Activated naive CD4-positive, alpha-beta T cell treated with anti-CD3 and anti-CD28 coated beads for 36 hours (primary cell): Measurements from ENCODE around the gene ATP8B3. TPM values are rescaled to one million over a fixed set of nuclear protein-coding genes. Genes with fewer than 3 reads are reported as not detected.

Experiments used
- CTCF ChIA-PET: fragments of 350-600 bp; sonication (Branson Sonifier 250); formaldehyde crosslinking; loops from one replicate; lab custom pipeline; 2021; ENCODE audit warnings: antibody characterized with exemption; lab: Charles Lee
- DNase-seq: peaks from one replicate; pipeline ENCODE4 v3.0.0-alpha.2; 2020
- H3K27ac Mint-ChIP-seq: one replicate; pipeline ENCODE4 v1.8.0; 2021; ENCODE audit warnings: mild to moderate bottlenecking, mixed read lengths
- H3K27me3 Mint-ChIP-seq: one replicate; pipeline ENCODE4 v1.8.0; 2021; ENCODE audit warnings: low read depth, mixed read lengths
- H3K36me3 Mint-ChIP-seq: one replicate; pipeline ENCODE4 v1.8.0; 2021; ENCODE audit warnings: low read depth, mixed read lengths
- H3K4me1 Mint-ChIP-seq: one replicate; pipeline ENCODE4 v1.8.0; 2021; ENCODE audit warnings: low read depth, mixed read lengths
- H3K4me3 Mint-ChIP-seq: one replicate; pipeline ENCODE4 v1.8.0; 2021; ENCODE audit warnings: mild to moderate bottlenecking, moderate library complexity, mixed read lengths
- H3K9me3 Mint-ChIP-seq: one replicate; pipeline ENCODE4 v1.8.0; 2021; ENCODE audit warnings: mixed read lengths
- intact Hi-C: fragments of 100-400 bp; cut with micrococcal nuclease; formaldehyde crosslinking; loops from one replicate; pipeline ENCODE4 v1.15.1; 2023
- total RNA-seq, 2 experiments: library from RNA; stranded (reverse); gene quantifications; one replicate each; pipeline ENCODE4 v1.2.3, GENCODE V29; 2021

ATP8B3 gene
- total RNA-seq, 2 experiments from 2014 or later = 6.1 to 8.4 TPM

GRCh38 chr19:1849132-1849474 lies 37.0 kb upstream of the ATP8B3 start:
- H3K27ac Mint-ChIP-seq = peak overlapping the region; percentile 84
- peak overlapping the region; percentile 64 for H3K4me3 Mint-ChIP-seq
- intact Hi-C loops = no loop called here
- H3K4me1 Mint-ChIP-seq = peaks cover 62% of the 10 kb centered on the region
- CTCF ChIA-PET = interaction anchor here (0.7 to 2.2 kb wide), 4 partner anchors 9 to 23 kb away, joined by 3 to 15 read pairs (median 6); no protein-coding TSS in a partner anchor
- H3K27me3 Mint-ChIP-seq = no peaks in the 10 kb centered on the region
- no peaks in the 10 kb centered on the region for H3K9me3 Mint-ChIP-seq
- no peak for DNase-seq
- H3K36me3 Mint-ChIP-seq = peaks cover 7% of the 10 kb centered on the region

DNA sequence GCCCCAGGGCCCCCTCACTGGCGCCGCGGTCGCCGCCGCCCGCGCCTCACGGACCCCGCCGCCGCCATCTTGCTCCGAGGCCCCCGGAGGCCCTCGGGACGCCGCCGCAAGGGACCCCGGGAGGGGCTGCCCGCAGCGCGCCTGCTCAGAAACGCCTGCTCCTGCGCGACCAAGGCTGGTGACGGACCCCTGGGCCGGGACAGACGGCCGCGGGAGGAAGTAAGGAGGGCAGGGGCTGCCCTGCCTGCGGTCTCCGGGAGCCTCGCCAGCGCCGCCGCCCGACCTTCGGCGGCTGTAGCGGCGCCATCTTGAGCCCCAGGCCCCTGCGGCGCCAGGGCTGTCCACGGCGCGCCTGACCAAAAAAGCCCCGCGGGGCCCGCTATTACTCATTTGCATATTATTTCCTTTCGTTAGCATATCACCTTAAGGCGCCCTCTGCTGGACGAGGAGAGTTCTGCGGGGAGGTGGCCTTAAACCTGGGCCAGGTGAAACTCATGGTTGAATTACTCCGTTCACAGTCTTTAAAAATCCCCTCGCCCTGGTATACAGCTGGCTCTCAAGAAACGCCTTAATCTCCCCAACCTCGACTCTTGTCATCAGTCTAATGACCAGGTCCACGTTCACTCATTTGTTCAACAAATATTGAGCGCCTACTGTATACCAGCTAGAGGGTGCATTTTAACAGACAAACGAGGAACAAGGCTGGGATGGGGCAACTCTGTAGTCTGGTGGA lies 36.5 kb upstream of the ATP8B3 start, which contains the start of gene REXO1:
REXO1 (minus strand) TSS at position 85 of the 733 bp plus-strand sequence. CDS start 125 bp downstream, outside the sequence.
- DNase-seq = peak; percentile 99
- H3K27me3 Mint-ChIP-seq = no peaks in the 10 kb centered on the region
- CTCF ChIA-PET = interaction anchor here (0.6 to 2.2 kb wide), 4 partner anchors 9 to 76 kb away, joined by 3 to 15 read pairs (median 7); no protein-coding TSS in a partner anchor
- no peaks in the 10 kb centered on the region for H3K9me3 Mint-ChIP-seq
- H3K4me1 Mint-ChIP-seq = peaks cover 66% of the 10 kb centered on the region
- peaks cover 7% of the 10 kb centered on the region for H3K36me3 Mint-ChIP-seq
- peak within 1 kb of the TSS; percentile 89 for H3K27ac Mint-ChIP-seq
- intact Hi-C loops = loop anchor here (1.0 kb wide), 1 partner anchor 36 kb away; the partner anchor contains the start of gene ATP8B3
- peak within 1 kb of the TSS; percentile 86 for H3K4me3 Mint-ChIP-seq

GRCh38 chr19:1847684-1848398 lies 35.8 kb upstream of the ATP8B3 start:
- H3K4me1 Mint-ChIP-seq = peaks cover 61% of the 10 kb centered on the region

GRCh38 chr19:1847348-1847683 lies 35.2 kb upstream of the ATP8B3 start:
- Mint-ChIP-seq H3K4me1 (peaks cover 60% of the 10 kb centered on the region), H3K27ac (peak overlapping the region; percentile 89), H3K27me3 (no peaks in the 10 kb centered on the region), H3K4me3 (peak overlapping the region; percentile 86), H3K36me3 (peaks cover 5% of the 10 kb centered on the region), H3K9me3 (no peaks in the 10 kb centered on the region)
- CTCF ChIA-PET = interaction anchor here (0.9 to 2.2 kb wide), 2 partner anchors 9 to 19 kb away, joined by 3 to 14 read pairs; no protein-coding TSS in a partner anchor
- no peak for DNase-seq
- intact Hi-C loops = no loop called here

More at GRCh38 chr19:1847684-1848398, 35.8 kb upstream of the ATP8B3 start:
- Mint-ChIP-seq H3K4me3 (peak overlapping the region; percentile 86), H3K9me3 (no peaks in the 10 kb centered on the region), H3K27ac (peak overlapping the region; percentile 89), H3K27me3 (no peaks in the 10 kb centered on the region), H3K36me3 (peaks cover 5% of the 10 kb centered on the region)
- peak; percentile 22 for DNase-seq
- CTCF ChIA-PET = interaction anchor here (0.9 to 2.2 kb wide), 2 partner anchors 10 to 20 kb away, joined by 3 to 14 read pairs; no protein-coding TSS in a partner anchor
- intact Hi-C loops = loop anchor here (1.0 kb wide), 1 partner anchor 36 kb away; the partner anchor contains the start of gene ATP8B3

DNA sequence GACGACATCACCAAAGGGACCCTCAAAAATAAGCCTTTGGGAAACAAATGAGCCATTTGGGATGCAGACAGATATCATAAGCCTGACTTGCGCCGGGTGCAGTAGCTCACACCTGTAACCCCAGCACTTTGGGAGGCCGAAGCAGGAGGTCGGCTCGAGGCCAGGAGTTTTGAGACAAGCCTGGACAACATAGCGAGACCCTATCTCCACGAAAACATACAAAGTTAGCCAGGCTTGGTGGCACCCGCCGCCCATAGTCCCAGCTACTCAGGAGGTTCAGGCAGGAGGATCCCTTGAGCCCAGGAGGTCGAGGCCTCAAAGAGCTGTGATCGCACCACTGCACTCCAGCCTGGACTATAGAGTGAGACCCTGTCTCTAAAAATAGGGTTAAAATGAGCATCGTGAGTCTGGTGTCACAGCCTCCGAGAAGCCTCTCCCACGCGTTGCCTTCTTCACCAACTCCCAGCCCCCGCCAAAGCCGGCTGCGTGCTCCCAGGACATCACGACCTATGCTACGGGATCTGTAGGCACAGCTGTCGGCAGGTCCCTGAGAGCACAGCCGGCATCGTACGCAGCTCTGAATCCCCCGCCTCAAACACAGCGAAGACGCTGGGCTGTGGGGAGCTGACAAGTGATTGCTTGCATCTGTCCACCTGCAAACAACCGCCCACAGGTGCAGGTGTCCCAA lies 34.6 kb upstream of the ATP8B3 start:
- peak overlapping the region; percentile 89 for H3K27ac Mint-ChIP-seq
- CTCF ChIA-PET = interaction anchor here (0.9 to 2.2 kb wide), 2 partner anchors 9 to 18 kb away, joined by 3 to 14 read pairs; no protein-coding TSS in a partner anchor
- H3K27me3 Mint-ChIP-seq = no peaks in the 10 kb centered on the region
- H3K9me3 Mint-ChIP-seq = no peaks in the 10 kb centered on the region
- no peak for DNase-seq
- intact Hi-C loops = no loop called here
- peaks cover 5% of the 10 kb centered on the region for H3K36me3 Mint-ChIP-seq
- peaks cover 63% of the 10 kb centered on the region for H3K4me1 Mint-ChIP-seq
- H3K4me3 Mint-ChIP-seq = peak overlapping the region; percentile 86

DNA sequence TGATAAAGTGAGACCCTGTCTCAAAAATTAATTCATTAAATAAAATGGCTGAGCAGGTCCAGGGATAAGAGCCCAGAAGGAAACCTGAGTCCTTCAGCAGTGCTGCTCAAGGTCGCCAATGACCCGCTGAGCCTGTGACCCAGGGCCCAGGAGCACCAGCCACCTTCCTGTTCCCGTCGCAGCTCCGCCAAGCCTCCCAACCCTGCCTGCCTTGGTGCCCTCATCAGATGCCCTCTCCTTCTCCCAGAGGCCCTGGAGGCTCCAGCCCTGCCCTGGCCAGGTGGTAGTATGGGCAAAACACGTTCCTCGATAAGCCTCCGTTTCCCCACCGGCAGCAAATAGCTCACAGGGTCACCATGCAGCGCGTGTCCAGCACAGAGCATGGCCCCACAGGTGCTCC lies 33.6 kb upstream of the ATP8B3 start:
- H3K36me3 Mint-ChIP-seq = peaks cover 5% of the 10 kb centered on the region
- H3K9me3 Mint-ChIP-seq = no peaks in the 10 kb centered on the region
- no peak overlapping the region for H3K27ac Mint-ChIP-seq
- CTCF ChIA-PET = interaction anchor here (2.2 kb wide), 1 partner anchor 8 kb away, joined by 14 read pairs; no protein-coding TSS in a partner anchor
- intact Hi-C loops = no loop called here
- H3K4me3 Mint-ChIP-seq = no peak overlapping the region
- H3K27me3 Mint-ChIP-seq = no peaks in the 10 kb centered on the region
- DNase-seq = no peak
- H3K4me1 Mint-ChIP-seq = peaks cover 62% of the 10 kb centered on the region

GRCh38 chr19:1845125-1845515 lies 33.0 kb upstream of the ATP8B3 start:
- no peak overlapping the region for H3K4me3 Mint-ChIP-seq
- H3K4me1 Mint-ChIP-seq = peaks cover 63% of the 10 kb centered on the region
- DNase-seq = no peak
- no peak overlapping the region for H3K27ac Mint-ChIP-seq
- H3K36me3 Mint-ChIP-seq = peaks cover 5% of the 10 kb centered on the region
- H3K27me3 Mint-ChIP-seq = no peaks in the 10 kb centered on the region
- intact Hi-C loops = no loop called here
- H3K9me3 Mint-ChIP-seq = no peaks in the 10 kb centered on the region
- CTCF ChIA-PET = no interaction called here

GRCh38 chr19:1844513-1845124 lies 32.5 kb upstream of the ATP8B3 start:
- Mint-ChIP-seq H3K36me3 (peaks cover 5% of the 10 kb centered on the region), H3K9me3 (no peaks in the 10 kb centered on the region), H3K4me1 (peaks cover 61% of the 10 kb centered on the region), H3K27me3 (no peaks in the 10 kb centered on the region), H3K4me3 (no peak overlapping the region), H3K27ac (no peak overlapping the region)
- DNase-seq = no peak
- intact Hi-C loops = no loop called here
- CTCF ChIA-PET = no interaction called here

GRCh38 chr19:1843646-1844394 lies 31.7 kb upstream of the ATP8B3 start:
- Mint-ChIP-seq H3K36me3 (peaks cover 5% of the 10 kb centered on the region), H3K27ac (peak overlapping the region; percentile 13), H3K27me3 (no peaks in the 10 kb centered on the region), H3K4me3 (no peak overlapping the region), H3K9me3 (no peaks in the 10 kb centered on the region), H3K4me1 (peaks cover 55% of the 10 kb centered on the region)
- no peak for DNase-seq
- CTCF ChIA-PET = interaction anchor here (1.2 kb wide), 1 partner anchor 18 kb away, joined by 3 read pairs; no protein-coding TSS in a partner anchor
- intact Hi-C loops = no loop called here

- Mint-ChIP-seq H3K4me1 (peaks cover 55% of the 10 kb centered on the region), H3K36me3 (peaks cover 5% of the 10 kb centered on the region), H3K9me3 (no peaks in the 10 kb centered on the region), H3K27me3 (no peaks in the 10 kb centered on the region), H3K27ac (no peak overlapping the region), H3K4me3 (no peak overlapping the region)
- CTCF ChIA-PET = interaction anchor here (1.2 kb wide), 1 partner anchor 17 kb away, joined by 3 read pairs; no protein-coding TSS in a partner anchor
- intact Hi-C loops = no loop called here
- no peak for DNase-seq
Observed at GRCh38 chr19:1843116-1843515, 31.0 kb upstream of the ATP8B3 start.
